Measurements from ENCODE around the gene RNLS.

The RNLS gene

DNA sequence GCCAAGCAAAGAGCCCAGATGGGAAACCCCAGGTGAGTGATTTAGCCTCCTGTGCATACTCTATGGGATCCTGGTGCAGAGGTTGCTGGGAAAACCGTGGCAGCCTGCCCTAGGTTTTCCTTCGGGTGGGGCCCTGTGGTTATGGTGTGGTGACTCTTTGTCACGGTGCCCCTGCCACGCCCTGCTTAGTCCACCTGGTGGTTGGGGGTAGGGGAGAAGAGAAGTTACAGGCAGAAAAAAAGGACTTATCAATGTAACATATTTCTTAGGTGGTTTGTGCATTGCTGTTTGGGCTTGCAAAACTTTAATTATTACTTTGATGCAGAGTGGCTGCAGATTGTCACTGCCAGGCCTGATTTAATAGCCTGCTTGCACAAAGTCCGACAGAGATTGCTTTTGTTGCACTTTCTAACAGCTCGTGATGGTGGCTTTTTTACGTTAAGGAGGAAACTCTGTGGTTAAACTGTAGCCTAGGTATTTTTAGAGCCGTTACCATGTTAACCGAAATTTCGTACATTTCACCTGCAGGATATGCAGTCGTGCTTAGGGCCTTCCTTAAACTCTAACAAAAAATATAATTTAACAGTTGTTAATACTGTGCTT, 197.4 kb downstream of the RNLS start:
- Histone ChIP-seq H3K27ac (ENCODE audit: low read depth, low read length) (peak overlapping the region; percentile 98), H3K9me2 (replicated peaks; ENCODE audit: insufficient read depth, low read length) (no peaks in the 10 kb centered on the region), H3K79me2 (ENCODE audit: insufficient read depth, low read length) (no peaks in the 10 kb centered on the region), H3K4me2 (ENCODE audit: low read depth, low read length, poor library complexity, severe bottlenecking) (peak overlapping the region; percentile 93), H2AFZ (ENCODE audit: low read depth, low read length, severe bottlenecking) (peak overlapping the region; percentile 42), H3K27me3 (ENCODE audit: low read length) (no peaks in the 10 kb centered on the region), H3K4me3 (ENCODE audit: insufficient read depth, low read length, poor library complexity, severe bottlenecking) (peak overlapping the region; percentile 50), H3K36me3 (ENCODE audit: low read length) (peaks cover 15% of the 10 kb centered on the region; the same call in 1 of the 2 replicates), H4K20me1 (ENCODE audit: low read depth, low read length) (no peaks in the 10 kb centered on the region), H3K9me3 (ENCODE audit: insufficient read depth, low read length) (peaks cover 9% of the 10 kb centered on the region; the same call in 1 of the 2 replicates), H3F3A (ENCODE audit: insufficient read depth) (peaks cover 49% of the 10 kb centered on the region), H3K9ac (ENCODE audit: low read length) (peak overlapping the region; percentile 65)
- TF ChIP-seq EZH2phosphoT487 (conservative IDR thresholded peaks at IDR 0.05; ENCODE audit: low read length), result no peak
- no peak for TF ChIP-seq CTCF (IDR thresholded peaks at IDR 0.05; ENCODE audit: insufficient read depth, low read length, poor library complexity, severe bottlenecking)

DNA sequence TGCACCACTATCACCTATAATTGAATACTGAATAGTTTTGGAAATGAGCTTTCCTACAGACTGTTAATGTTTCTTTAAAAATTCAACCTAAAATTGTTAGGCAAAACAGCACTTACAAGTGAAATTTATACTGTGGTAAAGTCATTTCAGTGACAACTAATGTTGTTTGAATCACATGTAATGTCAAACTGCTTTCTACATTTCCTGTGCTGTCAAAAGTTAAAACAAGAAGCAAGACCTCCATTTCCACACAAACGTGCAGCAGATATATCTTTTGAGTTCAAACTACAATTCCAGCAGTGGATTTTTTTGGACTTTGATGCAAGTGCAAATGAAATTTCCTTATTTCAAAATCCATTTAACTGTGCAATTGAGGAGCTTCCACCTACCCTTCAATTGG, 199.8 kb downstream of the RNLS start:
- Histone ChIP-seq H3K4me3 (ENCODE audit: insufficient read depth, low read length, poor library complexity, severe bottlenecking) (no peak overlapping the region), H2AFZ (ENCODE audit: low read depth, low read length, severe bottlenecking) (peak overlapping the region; percentile 8), H3K9me2 (replicated peaks; ENCODE audit: insufficient read depth, low read length) (no peaks in the 10 kb centered on the region), H3K9me3 (ENCODE audit: insufficient read depth, low read length) (peaks cover 9% of the 10 kb centered on the region; the same call in 1 of the 2 replicates), H3F3A (ENCODE audit: insufficient read depth) (peaks cover 41% of the 10 kb centered on the region), H3K27me3 (ENCODE audit: low read length) (no peaks in the 10 kb centered on the region), H3K9ac (ENCODE audit: low read length) (no peak overlapping the region), H3K27ac (ENCODE audit: low read depth, low read length) (peak overlapping the region; percentile 98), H3K36me3 (ENCODE audit: low read length) (peaks cover 15% of the 10 kb centered on the region; the same call in 1 of the 2 replicates), H3K4me2 (ENCODE audit: low read depth, low read length, poor library complexity, severe bottlenecking) (no peak overlapping the region), H3K79me2 (ENCODE audit: insufficient read depth, low read length) (no peaks in the 10 kb centered on the region), H4K20me1 (ENCODE audit: low read depth, low read length) (no peaks in the 10 kb centered on the region)
- TF ChIP-seq EZH2phosphoT487 (conservative IDR thresholded peaks at IDR 0.05; ENCODE audit: low read length) (no peak), CTCF (IDR thresholded peaks at IDR 0.05; ENCODE audit: insufficient read depth, low read length, poor library complexity, severe bottlenecking) (no peak)

DNA sequence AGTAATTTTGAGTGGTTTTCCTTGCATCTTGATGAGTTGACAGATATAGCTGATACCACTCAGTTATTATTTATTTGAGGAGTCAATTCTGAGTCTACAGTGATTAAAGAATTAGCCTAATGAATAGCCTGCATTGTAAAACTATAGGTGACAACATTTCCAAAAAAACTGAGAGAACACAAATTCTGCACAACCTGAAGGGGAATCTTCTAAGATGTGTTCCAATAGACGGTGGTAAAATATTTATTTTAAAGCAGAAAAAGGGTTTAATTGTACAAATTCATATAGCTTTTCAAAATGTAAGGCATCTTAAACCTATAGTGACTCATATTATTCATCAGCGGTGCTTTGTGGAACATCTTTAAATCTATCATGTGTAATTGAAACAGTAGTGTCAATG, 200.4 kb downstream of the RNLS start:
- no peak for TF ChIP-seq CTCF (IDR thresholded peaks at IDR 0.05; ENCODE audit: insufficient read depth, low read length, poor library complexity, severe bottlenecking)
- no peak for TF ChIP-seq EZH2phosphoT487 (conservative IDR thresholded peaks at IDR 0.05; ENCODE audit: low read length)
- H2AFZ ChIP-seq (ENCODE audit: low read depth, low read length, severe bottlenecking), result no peak overlapping the region
- H3K9me3 ChIP-seq (ENCODE audit: insufficient read depth, low read length), result peaks cover 9% of the 10 kb centered on the region; the same call in 1 of the 2 replicates
- H4K20me1 ChIP-seq (ENCODE audit: low read depth, low read length), result no peaks in the 10 kb centered on the region
- no peak overlapping the region for H3K9ac ChIP-seq (ENCODE audit: low read length)
- H3K4me2 ChIP-seq (ENCODE audit: low read depth, low read length, poor library complexity, severe bottlenecking), result no peak overlapping the region
- H3F3A ChIP-seq (ENCODE audit: insufficient read depth), result peaks cover 35% of the 10 kb centered on the region
- peak overlapping the region; percentile 9; the same call in 1 of the 2 replicates for H3K27ac ChIP-seq (ENCODE audit: low read depth, low read length)
- no peak overlapping the region for H3K4me3 ChIP-seq (ENCODE audit: insufficient read depth, low read length, poor library complexity, severe bottlenecking)
- no peaks in the 10 kb centered on the region for H3K9me2 ChIP-seq (replicated peaks; ENCODE audit: insufficient read depth, low read length)
- H3K27me3 ChIP-seq (ENCODE audit: low read length), result no peaks in the 10 kb centered on the region
- no peaks in the 10 kb centered on the region for H3K79me2 ChIP-seq (ENCODE audit: insufficient read depth, low read length)
- peaks cover 15% of the 10 kb centered on the region; the same call in 1 of the 2 replicates for H3K36me3 ChIP-seq (ENCODE audit: low read length)
